ENCODE results near the gene PSMA8.

GRCh38 chr18:26133652-26134051, at the start of gene PSMA8:
- TF ChIP-seq, protein P1, sequence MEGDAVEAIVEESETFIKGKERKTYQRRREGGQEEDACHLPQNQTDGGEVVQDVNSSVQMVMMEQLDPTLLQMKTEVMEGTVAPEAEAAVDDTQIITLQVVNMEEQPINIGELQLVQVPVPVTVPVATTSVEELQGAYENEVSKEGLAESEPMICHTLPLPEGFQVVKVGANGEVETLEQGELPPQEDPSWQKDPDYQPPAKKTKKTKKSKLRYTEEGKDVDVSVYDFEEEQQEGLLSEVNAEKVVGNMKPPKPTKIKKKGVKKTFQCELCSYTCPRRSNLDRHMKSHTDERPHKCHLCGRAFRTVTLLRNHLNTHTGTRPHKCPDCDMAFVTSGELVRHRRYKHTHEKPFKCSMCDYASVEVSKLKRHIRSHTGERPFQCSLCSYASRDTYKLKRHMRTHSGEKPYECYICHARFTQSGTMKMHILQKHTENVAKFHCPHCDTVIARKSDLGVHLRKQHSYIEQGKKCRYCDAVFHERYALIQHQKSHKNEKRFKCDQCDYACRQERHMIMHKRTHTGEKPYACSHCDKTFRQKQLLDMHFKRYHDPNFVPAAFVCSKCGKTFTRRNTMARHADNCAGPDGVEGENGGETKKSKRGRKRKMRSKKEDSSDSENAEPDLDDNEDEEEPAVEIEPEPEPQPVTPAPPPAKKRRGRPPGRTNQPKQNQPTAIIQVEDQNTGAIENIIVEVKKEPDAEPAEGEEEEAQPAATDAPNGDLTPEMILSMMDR (IDR thresholded peaks at IDR 0.05): no peak
- no peak for TF ChIP-seq POLR2A (IDR thresholded peaks at IDR 0.05)
- TF ChIP-seq EP300 (IDR thresholded peaks at IDR 0.05): no peak
